HCT116 (cell line): ENCODE results near the gene NFIA.

ENCODE experiments used
- CBX3 ChIP-seq: IDR thresholded peaks from 2 replicates; pipeline ENCODE4 v1.6.1; 2012; ENCODE audit warnings: low read depth
- ZNF274 ChIP-seq: fragments of 200-500 bp; sonication (Bioruptor generic); IDR thresholded peaks from 2 replicates; pipeline ENCODE4 v1.6.1; 2014; ENCODE audit warnings: mild to moderate bottlenecking, low read depth, low read length, inconsistent platforms
- TF ChIP-seq, protein P1 (sequence below): IDR thresholded peaks from 2 replicates; pipeline ENCODE4 v1.6.1; 2012; ENCODE audit warnings: low read depth
- TF ChIP-seq, protein P2 (sequence below): IDR thresholded peaks from 2 replicates; pipeline ENCODE4 v1.6.1; 2011; ENCODE audit warnings: mild to moderate bottlenecking, low read length, moderate library complexity; ENCODE audit not compliant: insufficient replicate concordance; ENCODE audit errors: extremely low read depth
- TF ChIP-seq, protein P3 (sequence below), 3 experiments: fragments of 200-600 bp in 1 of 3; sonication (generic) in 1 of 3; IDR thresholded peaks in 2 of 3; conservative IDR thresholded peaks in 1 of 3; 2 replicates each; pipeline ENCODE4 v1.5.1; 2012 to 2017; ENCODE audit warnings: low read depth in 2 of 3, low read length in 2 of 3, antibody characterized with exemption in 1 of 3, borderline replicate concordance in 1 of 3, control low read depth in 1 of 3, mild to moderate bottlenecking in 1 of 3, mixed read lengths in 1 of 3, mixed run types in 1 of 3, moderate library complexity in 1 of 3; ENCODE audit not compliant: insufficient read depth in 1 of 3

DNA sequence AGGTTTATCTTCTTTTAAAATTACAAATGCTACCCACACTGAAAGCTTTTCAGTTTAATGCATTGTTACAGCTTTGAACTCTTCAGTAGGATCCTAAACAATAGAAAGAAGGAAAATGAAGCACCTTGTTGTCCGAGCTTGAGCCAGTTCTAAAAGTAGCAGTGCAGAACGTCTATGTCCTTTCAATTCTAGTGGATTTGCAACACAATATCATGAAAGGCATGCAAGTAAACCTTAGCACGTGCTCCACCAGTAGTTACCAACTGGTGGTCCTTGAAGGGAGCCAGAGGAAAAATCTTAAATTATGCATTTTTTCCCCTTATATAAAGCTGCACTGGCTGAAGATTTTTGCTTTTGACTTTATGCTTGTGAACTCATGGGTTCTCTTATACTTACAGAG lies 208.2 kb downstream of the NFIA start:
- no peak for TF ChIP-seq ZNF274
- TF ChIP-seq, protein P1, sequence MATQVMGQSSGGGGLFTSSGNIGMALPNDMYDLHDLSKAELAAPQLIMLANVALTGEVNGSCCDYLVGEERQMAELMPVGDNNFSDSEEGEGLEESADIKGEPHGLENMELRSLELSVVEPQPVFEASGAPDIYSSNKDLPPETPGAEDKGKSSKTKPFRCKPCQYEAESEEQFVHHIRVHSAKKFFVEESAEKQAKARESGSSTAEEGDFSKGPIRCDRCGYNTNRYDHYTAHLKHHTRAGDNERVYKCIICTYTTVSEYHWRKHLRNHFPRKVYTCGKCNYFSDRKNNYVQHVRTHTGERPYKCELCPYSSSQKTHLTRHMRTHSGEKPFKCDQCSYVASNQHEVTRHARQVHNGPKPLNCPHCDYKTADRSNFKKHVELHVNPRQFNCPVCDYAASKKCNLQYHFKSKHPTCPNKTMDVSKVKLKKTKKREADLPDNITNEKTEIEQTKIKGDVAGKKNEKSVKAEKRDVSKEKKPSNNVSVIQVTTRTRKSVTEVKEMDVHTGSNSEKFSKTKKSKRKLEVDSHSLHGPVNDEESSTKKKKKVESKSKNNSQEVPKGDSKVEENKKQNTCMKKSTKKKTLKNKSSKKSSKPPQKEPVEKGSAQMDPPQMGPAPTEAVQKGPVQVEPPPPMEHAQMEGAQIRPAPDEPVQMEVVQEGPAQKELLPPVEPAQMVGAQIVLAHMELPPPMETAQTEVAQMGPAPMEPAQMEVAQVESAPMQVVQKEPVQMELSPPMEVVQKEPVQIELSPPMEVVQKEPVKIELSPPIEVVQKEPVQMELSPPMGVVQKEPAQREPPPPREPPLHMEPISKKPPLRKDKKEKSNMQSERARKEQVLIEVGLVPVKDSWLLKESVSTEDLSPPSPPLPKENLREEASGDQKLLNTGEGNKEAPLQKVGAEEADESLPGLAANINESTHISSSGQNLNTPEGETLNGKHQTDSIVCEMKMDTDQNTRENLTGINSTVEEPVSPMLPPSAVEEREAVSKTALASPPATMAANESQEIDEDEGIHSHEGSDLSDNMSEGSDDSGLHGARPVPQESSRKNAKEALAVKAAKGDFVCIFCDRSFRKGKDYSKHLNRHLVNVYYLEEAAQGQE = no peak
- TF ChIP-seq, protein P2, sequence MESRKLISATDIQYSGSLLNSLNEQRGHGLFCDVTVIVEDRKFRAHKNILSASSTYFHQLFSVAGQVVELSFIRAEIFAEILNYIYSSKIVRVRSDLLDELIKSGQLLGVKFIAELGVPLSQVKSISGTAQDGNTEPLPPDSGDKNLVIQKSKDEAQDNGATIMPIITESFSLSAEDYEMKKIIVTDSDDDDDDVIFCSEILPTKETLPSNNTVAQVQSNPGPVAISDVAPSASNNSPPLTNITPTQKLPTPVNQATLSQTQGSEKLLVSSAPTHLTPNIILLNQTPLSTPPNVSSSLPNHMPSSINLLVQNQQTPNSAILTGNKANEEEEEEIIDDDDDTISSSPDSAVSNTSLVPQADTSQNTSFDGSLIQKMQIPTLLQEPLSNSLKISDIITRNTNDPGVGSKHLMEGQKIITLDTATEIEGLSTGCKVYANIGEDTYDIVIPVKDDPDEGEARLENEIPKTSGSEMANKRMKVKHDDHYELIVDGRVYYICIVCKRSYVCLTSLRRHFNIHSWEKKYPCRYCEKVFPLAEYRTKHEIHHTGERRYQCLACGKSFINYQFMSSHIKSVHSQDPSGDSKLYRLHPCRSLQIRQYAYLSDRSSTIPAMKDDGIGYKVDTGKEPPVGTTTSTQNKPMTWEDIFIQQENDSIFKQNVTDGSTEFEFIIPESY = no peak
- TF ChIP-seq, protein P3, sequence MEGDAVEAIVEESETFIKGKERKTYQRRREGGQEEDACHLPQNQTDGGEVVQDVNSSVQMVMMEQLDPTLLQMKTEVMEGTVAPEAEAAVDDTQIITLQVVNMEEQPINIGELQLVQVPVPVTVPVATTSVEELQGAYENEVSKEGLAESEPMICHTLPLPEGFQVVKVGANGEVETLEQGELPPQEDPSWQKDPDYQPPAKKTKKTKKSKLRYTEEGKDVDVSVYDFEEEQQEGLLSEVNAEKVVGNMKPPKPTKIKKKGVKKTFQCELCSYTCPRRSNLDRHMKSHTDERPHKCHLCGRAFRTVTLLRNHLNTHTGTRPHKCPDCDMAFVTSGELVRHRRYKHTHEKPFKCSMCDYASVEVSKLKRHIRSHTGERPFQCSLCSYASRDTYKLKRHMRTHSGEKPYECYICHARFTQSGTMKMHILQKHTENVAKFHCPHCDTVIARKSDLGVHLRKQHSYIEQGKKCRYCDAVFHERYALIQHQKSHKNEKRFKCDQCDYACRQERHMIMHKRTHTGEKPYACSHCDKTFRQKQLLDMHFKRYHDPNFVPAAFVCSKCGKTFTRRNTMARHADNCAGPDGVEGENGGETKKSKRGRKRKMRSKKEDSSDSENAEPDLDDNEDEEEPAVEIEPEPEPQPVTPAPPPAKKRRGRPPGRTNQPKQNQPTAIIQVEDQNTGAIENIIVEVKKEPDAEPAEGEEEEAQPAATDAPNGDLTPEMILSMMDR (IDR thresholded peaks at IDR 0.05 in 2 of 3, conservative IDR thresholded peaks at IDR 0.05 in 1 of 3; ENCODE audit: borderline replicate concordance in 1 of 3, insufficient read depth in 1 of 3, low read depth in 2 of 3, low read length in 2 of 3) = no peak
- no peak for TF ChIP-seq CBX3
